OCI-LY7 (cell line): ENCODE data around the gene PLPPR5.

Source experiments
- CTCF ChIP-seq: fragments of 200-600 bp; sonication (generic); conservative IDR thresholded peaks from 2 replicates; pipeline ENCODE4 v1.5.1; 2014; ENCODE audit warnings: mild to moderate bottlenecking, antibody characterized with exemption, low read length, moderate library complexity, mixed read lengths
- EZH2phosphoT487 ChIP-seq: fragments of 200-600 bp; sonication (generic); IDR thresholded peaks from 2 replicates; pipeline ENCODE4 v1.6.1; 2018; ENCODE audit warnings: low read depth, borderline replicate concordance, mild to moderate bottlenecking, mixed run types, antibody characterized with exemption, low read length, moderate library complexity, mixed read lengths

- TF ChIP-seq CTCF = no peak
- no peak for TF ChIP-seq EZH2phosphoT487
Observed at GRCh38 chr1:98988904-98989555, 15.6 kb downstream of the PLPPR5 start.
